HepG2 (cell line): ENCODE data around the gene PTGER4. TPM values are rescaled to one million over a fixed set of nuclear protein-coding genes. Genes with fewer than 3 reads are reported as not detected.

ENCODE experiments used
- ATAC-seq: fragments of 200-7000 bp; cut with Tn5 transposase; 3 replicates; pipeline ENCODE4 v1.9.1; 2020; ENCODE audit warnings: mild to moderate bottlenecking, moderate library complexity
- BruUV-seq: library from RNA; stranded (reverse); fragments of 400-500 nt; replicated peaks from 2 replicates; lab custom pipeline; 2021; lab: Mats Ljungman, UMichigan
- CTCF ChIA-PET: fragments of 300-600 bp; formaldehyde crosslinking; extraction: SDS; loops from one replicate; lab custom pipeline; 2021; ENCODE audit warnings: low total read pairs, inconsistent platforms, low intra/inter-chr PET ratio; lab: Yijun Ruan, JAX
- POLR2A ChIA-PET: fragments of 350-600 bp; sonication (Branson Sonifier 250); formaldehyde crosslinking; loops from one replicate; lab custom pipeline; 2020; ENCODE audit warnings: antibody characterized with exemption, inconsistent platforms; lab: Yijun Ruan, JAX
- DNase-seq: peaks from one replicate; pipeline ENCODE4 v3.0.0-alpha.2; 2015; ENCODE audit warnings: low spot score
- FAIRE-seq: peaks from 3 replicates; lab custom pipeline; 2011; peaks lifted over from hg19 to GRCh38; lab: Jason Lieb, UNC
- H2AFZ ChIP-seq: one replicate; pipeline ENCODE4 v1.6.1; 2011; ENCODE audit warnings: low read length, inconsistent platforms
- H3K27ac ChIP-seq: fragments of 300-600 bp; 3 replicates; pipeline ENCODE4 v1.8.0; 2011; ENCODE audit warnings: mixed run types, mild to moderate bottlenecking, mixed read lengths, low read length, inconsistent platforms; ENCODE audit not compliant: insufficient read depth; ENCODE audit errors: extremely low read length
- H3K27me3 ChIP-seq, 2 experiments: fragments of 200-600 bp in 1 of 2; 2 replicates in 1 of 2; 3 replicates in 1 of 2; pipeline versions ENCODE4 v1.6.0 to v1.8.0; 2011; ENCODE audit warnings: low read length in 2 of 2, mild to moderate bottlenecking in 2 of 2, moderate library complexity in 2 of 2, inconsistent platforms in 1 of 2; ENCODE audit not compliant: insufficient read depth in 2 of 2, control insufficient read depth in 1 of 2
- H3K36me3 ChIP-seq, 2 experiments: fragments of 200-600 bp in 1 of 2; replicated peaks in 1 of 2; 2 replicates in 1 of 2; 3 replicates in 1 of 2; pipeline versions ENCODE4 v1.5.1 to v1.8.0; 2011; ENCODE audit warnings: low read length in 2 of 2, inconsistent platforms in 1 of 2; ENCODE audit not compliant: insufficient read depth in 2 of 2, control insufficient read depth in 1 of 2
- H3K4me1 ChIP-seq: 2 replicates; pipeline ENCODE4 v1.5.1; 2012; ENCODE audit warnings: low read length, inconsistent platforms; ENCODE audit not compliant: insufficient read depth
- H3K4me2 ChIP-seq: 2 replicates; pipeline ENCODE4 v1.6.0; 2011; ENCODE audit warnings: low read depth, low read length, inconsistent platforms
- H3K4me3 ChIP-seq, 3 experiments: fragments of 200-600 bp in 1 of 3; sonication (generic), shearing (Covaris generic) in 1 of 3; replicated peaks in 1 of 3; 2 replicates each; pipeline ENCODE4 v1.5.1; 2011 to 2016; ENCODE audit warnings: low read length in 3 of 3, inconsistent platforms in 2 of 3, low read depth in 2 of 3, mild to moderate bottlenecking in 2 of 3, control low read depth in 1 of 3, mixed read lengths in 1 of 3; ENCODE audit not compliant: insufficient read depth in 1 of 3
- H3K79me2 ChIP-seq: one replicate; pipeline ENCODE4 v1.6.1; 2011; ENCODE audit warnings: low read length, inconsistent platforms; ENCODE audit not compliant: insufficient read depth
- H3K9ac ChIP-seq: 2 replicates; pipeline ENCODE4 v1.6.0; 2011; ENCODE audit warnings: mild to moderate bottlenecking, low read depth, low read length, inconsistent platforms; ENCODE audit not compliant: insufficient read depth
- H3K9me3 ChIP-seq: 2 replicates; pipeline ENCODE4 v1.5.1; 2012; ENCODE audit warnings: mild to moderate bottlenecking, low read length
- H4K20me1 ChIP-seq: 2 replicates; pipeline ENCODE4 v1.6.0; 2011; ENCODE audit warnings: inconsistent platforms, mild to moderate bottlenecking, low read length, moderate library complexity; ENCODE audit not compliant: insufficient read depth
- MIER2 ChIP-seq: IDR thresholded peaks from 2 replicates; pipeline ENCODE4 v1.6.1; 2016; ENCODE audit warnings: missing biosample characterization, missing genetic modification reagents
- POGZ ChIP-seq: sonication (generic); formaldehyde crosslinking; IDR thresholded peaks from 2 replicates; pipeline ENCODE4 v1.4.0; 2020; ENCODE audit warnings: mild to moderate bottlenecking, missing genetic modification reagents
- ZBTB21 ChIP-seq: sonication (generic); formaldehyde crosslinking; IDR thresholded peaks from 2 replicates; pipeline ENCODE4 v1.4.0; 2020; ENCODE audit warnings: missing genetic modification reagents
- ZNF326 ChIP-seq: sonication (generic); formaldehyde crosslinking; IDR thresholded peaks from 2 replicates; pipeline ENCODE4 v1.4.0; 2020; ENCODE audit warnings: missing genetic modification reagents, borderline replicate concordance
- WGBS: methylation state at CpG from one replicate; pipeline ENCODE4 v1.1.6; 2017; ENCODE audit warnings: low lambda C conversion rate; 5-methylcytosine and 5-hydroxymethylcytosine counted together
- in situ Hi-C: cut with HindIII; loops from 2 replicates; pipeline ENCODE4 v1.10.0; 2017; ENCODE audit warnings: low pct_unique_long_range_greater_than_20kb; ENCODE audit not compliant: extremely low pct_ligation_motif_present
- intact Hi-C: fragments of 100-400 bp; cut with micrococcal nuclease; formaldehyde crosslinking; loops from one replicate; pipeline ENCODE4 v1.10.0; 2022; ENCODE audit not compliant: unreplicated experiment
- polyA plus RNA-seq, 8 experiments: library from polyadenylated mRNA; depleted of rRNA in 3 of 8; stranded (reverse) in 7 of 8; unstranded in 1 of 8; fragments of >200 nt; fragmentation: Illumina TruSeq in 4 of 8; extraction: Trizol in 4 of 8; gene quantifications; 2 replicates each; pipeline versions ENCODE4 v1.2.1 to v1.2.3, GENCODE V29; 2011 to 2016; ENCODE audit warnings: low read depth in 4 of 8, missing spikeins in 1 of 8, mixed read lengths in 1 of 8; ENCODE audit not compliant: insufficient read depth in 1 of 8
- total RNA-seq, 5 experiments: library from RNA; depleted of rRNA; stranded (reverse); fragments of >200 nt; fragmentation: Illumina TruSeq; extraction: Trizol; gene quantifications; 2 replicates each; pipeline ENCODE4 v1.2.3, GENCODE V29; 2016; ENCODE audit warnings: low read depth in 1 of 5
- TF ChIP-seq, protein P1 (sequence below): sonication (generic); formaldehyde crosslinking; IDR thresholded peaks from 2 replicates; pipeline ENCODE4 v1.4.0; 2020; ENCODE audit warnings: missing genetic modification reagents, borderline replicate concordance
- TF ChIP-seq, protein P2 (sequence below): sonication (generic); formaldehyde crosslinking; IDR thresholded peaks from 2 replicates; pipeline ENCODE4 v1.5.0; 2020; ENCODE audit warnings: mild to moderate bottlenecking, missing genetic modification reagents, moderate library complexity

The PTGER4 gene
- total and polyA plus RNA-seq, 2 of the 13 experiments (the other 11 are each of a cell fraction or from before 2014, with no cell fraction given): 0.01 to 0.11 TPM

DNA sequence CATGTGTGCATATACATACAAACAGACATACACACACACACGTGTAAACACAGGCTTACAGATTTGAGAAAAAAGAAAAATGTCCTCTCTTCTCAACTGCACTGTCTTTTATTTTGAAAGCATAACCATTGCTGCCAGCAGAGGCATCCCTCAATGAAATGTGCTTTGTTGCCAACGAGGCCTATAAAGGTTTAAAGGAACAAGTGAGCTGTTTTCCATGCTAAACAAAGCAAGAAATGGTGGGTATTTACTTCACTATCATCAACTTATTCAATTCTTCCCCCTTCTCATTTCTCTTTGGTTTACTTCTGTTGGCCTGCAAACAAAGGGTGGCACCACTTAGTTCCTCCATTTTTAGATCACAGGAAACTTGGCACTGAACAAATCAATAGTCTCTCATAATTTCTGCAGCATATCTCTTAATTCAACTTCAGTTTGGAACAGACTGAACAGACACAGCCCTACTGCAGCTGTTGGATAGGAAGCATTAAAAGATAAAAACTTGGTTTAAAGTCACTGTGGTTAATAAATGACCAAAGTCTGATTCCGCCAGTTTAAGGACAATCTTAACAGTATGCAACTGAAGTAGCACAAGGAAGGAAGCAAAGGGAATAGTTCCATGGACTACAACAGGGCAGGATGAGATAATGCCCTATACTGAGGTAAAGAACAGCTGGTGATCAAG is 54.3 kb downstream of the PTGER4 start:
- Histone ChIP-seq H3K36me3 (no peaks in the 10 kb centered on the region; a peak in 1 of 5 replicates), H2AFZ (no peak overlapping the region), H3K79me2 (no peaks in the 10 kb centered on the region), H4K20me1 (peaks cover 3% of the 10 kb centered on the region; the same call in 1 of the 2 replicates), H3K4me1 (peaks cover 24% of the 10 kb centered on the region), H3K9me3 (no peaks in the 10 kb centered on the region), H3K27me3 (no peaks in the 10 kb centered on the region), H3K4me2 (no peak overlapping the region), H3K9ac (no peak overlapping the region), H3K27ac (no peak overlapping the region), H3K4me3 (no peak overlapping the region)
- BruUV-seq: no TSS peak
- DNase-seq: no peak
- intact Hi-C loops (no loop called here), in situ Hi-C loops (no loop called here)
- TF ChIP-seq ZNF326: no peak
- TF ChIP-seq MIER2 (CRISPR knock-in tag): no peak
- no peak for TF ChIP-seq ZBTB21 (CRISPR knock-in tag)
- no peak for TF ChIP-seq POGZ (CRISPR knock-in tag)
- TF ChIP-seq, protein P1, sequence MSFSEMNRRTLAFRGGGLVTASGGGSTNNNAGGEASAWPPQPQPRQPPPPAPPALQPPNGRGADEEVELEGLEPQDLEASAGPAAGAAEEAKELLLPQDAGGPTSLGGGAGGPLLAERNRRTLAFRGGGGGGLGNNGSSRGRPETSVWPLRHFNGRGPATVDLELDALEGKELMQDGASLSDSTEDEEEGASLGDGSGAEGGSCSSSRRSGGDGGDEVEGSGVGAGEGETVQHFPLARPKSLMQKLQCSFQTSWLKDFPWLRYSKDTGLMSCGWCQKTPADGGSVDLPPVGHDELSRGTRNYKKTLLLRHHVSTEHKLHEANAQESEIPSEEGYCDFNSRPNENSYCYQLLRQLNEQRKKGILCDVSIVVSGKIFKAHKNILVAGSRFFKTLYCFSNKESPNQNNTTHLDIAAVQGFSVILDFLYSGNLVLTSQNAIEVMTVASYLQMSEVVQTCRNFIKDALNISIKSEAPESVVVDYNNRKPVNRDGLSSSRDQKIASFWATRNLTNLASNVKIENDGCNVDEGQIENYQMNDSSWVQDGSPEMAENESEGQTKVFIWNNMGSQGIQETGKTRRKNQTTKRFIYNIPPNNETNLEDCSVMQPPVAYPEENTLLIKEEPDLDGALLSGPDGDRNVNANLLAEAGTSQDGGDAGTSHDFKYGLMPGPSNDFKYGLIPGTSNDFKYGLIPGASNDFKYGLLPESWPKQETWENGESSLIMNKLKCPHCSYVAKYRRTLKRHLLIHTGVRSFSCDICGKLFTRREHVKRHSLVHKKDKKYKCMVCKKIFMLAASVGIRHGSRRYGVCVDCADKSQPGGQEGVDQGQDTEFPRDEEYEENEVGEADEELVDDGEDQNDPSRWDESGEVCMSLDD (CRISPR knock-in tag): no peak
- TF ChIP-seq, protein P2, sequence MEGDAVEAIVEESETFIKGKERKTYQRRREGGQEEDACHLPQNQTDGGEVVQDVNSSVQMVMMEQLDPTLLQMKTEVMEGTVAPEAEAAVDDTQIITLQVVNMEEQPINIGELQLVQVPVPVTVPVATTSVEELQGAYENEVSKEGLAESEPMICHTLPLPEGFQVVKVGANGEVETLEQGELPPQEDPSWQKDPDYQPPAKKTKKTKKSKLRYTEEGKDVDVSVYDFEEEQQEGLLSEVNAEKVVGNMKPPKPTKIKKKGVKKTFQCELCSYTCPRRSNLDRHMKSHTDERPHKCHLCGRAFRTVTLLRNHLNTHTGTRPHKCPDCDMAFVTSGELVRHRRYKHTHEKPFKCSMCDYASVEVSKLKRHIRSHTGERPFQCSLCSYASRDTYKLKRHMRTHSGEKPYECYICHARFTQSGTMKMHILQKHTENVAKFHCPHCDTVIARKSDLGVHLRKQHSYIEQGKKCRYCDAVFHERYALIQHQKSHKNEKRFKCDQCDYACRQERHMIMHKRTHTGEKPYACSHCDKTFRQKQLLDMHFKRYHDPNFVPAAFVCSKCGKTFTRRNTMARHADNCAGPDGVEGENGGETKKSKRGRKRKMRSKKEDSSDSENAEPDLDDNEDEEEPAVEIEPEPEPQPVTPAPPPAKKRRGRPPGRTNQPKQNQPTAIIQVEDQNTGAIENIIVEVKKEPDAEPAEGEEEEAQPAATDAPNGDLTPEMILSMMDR (CRISPR knock-in tag): no peak
- 81% methylated on average over 3 of the region's 3 CpGs for WGBS
- ChIA-PET POLR2A (no interaction called here), CTCF (no interaction called here)
- peak; percentile 59; the same call in 2 of the 3 replicates for ATAC-seq
- no peak for FAIRE-seq
